ENCODE measurements around the gene DYRK3.

Gene DYRK3

GRCh38 chr1:206658981-206659273 is 23.6 kb downstream of the DYRK3 start:
- DNase-seq (ENCODE audit: low read depth in 2 of 2, low spot score in 1 of 2) = no peak

GRCh38 chr1:206660136-206660535 is 24.8 kb downstream of the DYRK3 start:
- DNase-seq (ENCODE audit: low read depth in 2 of 2, low spot score in 1 of 2) = no peak

GRCh38 chr1:206661161-206661820 is 26.0 kb downstream of the DYRK3 start:
- no peak for DNase-seq (ENCODE audit: low read depth in 2 of 2, low spot score in 1 of 2)

- DNase-seq (ENCODE audit: low read depth in 2 of 2, low spot score in 1 of 2) = no peak
Measured at GRCh38 chr1:206662396-206663092, 27.2 kb downstream of the DYRK3 start.

GRCh38 chr1:206663362-206663761 is 28.0 kb downstream of the DYRK3 start:
- no peak for DNase-seq (ENCODE audit: low read depth in 2 of 2, low spot score in 1 of 2)

GRCh38 chr1:206663832-206664652 is 28.7 kb downstream of the DYRK3 start:
- peak; percentile 32 to 50 for DNase-seq (ENCODE audit: low read depth in 2 of 2, low spot score in 1 of 2)

- DNase-seq (ENCODE audit: low read depth in 2 of 2, low spot score in 1 of 2) = no peak
Measured at GRCh38 chr1:206664740-206665139, 29.4 kb downstream of the DYRK3 start.

GRCh38 chr1:206666031-206666561 is 30.8 kb downstream of the DYRK3 start:
- DNase-seq (ENCODE audit: low read depth in 2 of 2, low spot score in 1 of 2) = no peak

GRCh38 chr1:206666954-206667665 is 31.8 kb downstream of the DYRK3 start:
- DNase-seq (ENCODE audit: low read depth in 2 of 2, low spot score in 1 of 2) = no peak

- no peak for DNase-seq (ENCODE audit: low read depth in 2 of 2, low spot score in 1 of 2)
Measured at GRCh38 chr1:206668351-206668750, 33.0 kb downstream of the DYRK3 start.

GRCh38 chr1:206668874-206669410 is 33.6 kb downstream of the DYRK3 start:
- no peak for DNase-seq (ENCODE audit: low read depth in 2 of 2, low spot score in 1 of 2)

- no peak for DNase-seq (ENCODE audit: low read depth in 2 of 2, low spot score in 1 of 2)
Measured at GRCh38 chr1:206672011-206672688, 36.8 kb downstream of the DYRK3 start.

GRCh38 chr1:206672844-206673758 is 37.8 kb downstream of the DYRK3 start:
- no peak for DNase-seq (ENCODE audit: low read depth in 2 of 2, low spot score in 1 of 2)

GRCh38 chr1:206674236-206674635 is 38.9 kb downstream of the DYRK3 start:
- no peak for DNase-seq (ENCODE audit: low read depth in 2 of 2, low spot score in 1 of 2)

- DNase-seq (ENCODE audit: low read depth in 2 of 2, low spot score in 1 of 2) = no peak
Measured at GRCh38 chr1:206674745-206675175, 39.4 kb downstream of the DYRK3 start.

- no peak for DNase-seq (ENCODE audit: low read depth in 2 of 2, low spot score in 1 of 2)
Measured at GRCh38 chr1:206676499-206676898, 41.2 kb downstream of the DYRK3 start.

GRCh38 chr1:206678490-206678889 is 43.2 kb downstream of the DYRK3 start:
- DNase-seq (ENCODE audit: low read depth in 2 of 2, low spot score in 1 of 2) = no peak

GRCh38 chr1:206679738-206680211 is 44.4 kb downstream of the DYRK3 start:
- no peak for DNase-seq (ENCODE audit: low read depth in 2 of 2, low spot score in 1 of 2)

GRCh38 chr1:206680279-206680678 is 44.9 kb downstream of the DYRK3 start:
- no peak for DNase-seq (ENCODE audit: low read depth in 2 of 2, low spot score in 1 of 2)
